RWPE1 (cell line): ENCODE data around the gene GALNT9.

Experiments
- CTCF ChIA-PET: fragments of 350-600 bp; sonication (Branson Sonifier 250); formaldehyde crosslinking; extraction: SDS; loops from one replicate; lab custom pipeline; 2021; lab: Yijun Ruan, JAX
- POLR2A ChIA-PET: fragments of 400-600 bp; formaldehyde crosslinking; extraction: SDS; loops from one replicate; lab custom pipeline; 2020; ENCODE audit warnings: antibody characterized with exemption; ENCODE audit not compliant: low non-redundant PET; lab: Yijun Ruan, JAX
- DNase-seq: peaks from one replicate; pipeline ENCODE4 v3.0.0; 2012; ENCODE audit warnings: low spot score
- H3K27ac ChIP-seq: fragments of 450-650 bp; 2 replicates; pipeline ENCODE4 v1.5.1; 2017
- CTCF ChIP-seq: fragments of 450-650 bp; conservative IDR thresholded peaks from 2 replicates; pipeline ENCODE4 v1.5.1; 2017; ENCODE audit warnings: low read depth, mild to moderate bottlenecking

Gene GALNT9

GRCh38 chr12:132176385-132176919, 152.9 kb downstream of the GALNT9 start:
- CTCF ChIA-PET, result interaction anchor here (0.7 kb wide), 1 partner anchor 13 kb away, joined by 3 read pairs; no protein-coding TSS in a partner anchor
- no peak for DNase-seq
- POLR2A ChIA-PET, result no interaction called here
- TF ChIP-seq CTCF, result no peak
- H3K27ac ChIP-seq, result no peak overlapping the region

DNA sequence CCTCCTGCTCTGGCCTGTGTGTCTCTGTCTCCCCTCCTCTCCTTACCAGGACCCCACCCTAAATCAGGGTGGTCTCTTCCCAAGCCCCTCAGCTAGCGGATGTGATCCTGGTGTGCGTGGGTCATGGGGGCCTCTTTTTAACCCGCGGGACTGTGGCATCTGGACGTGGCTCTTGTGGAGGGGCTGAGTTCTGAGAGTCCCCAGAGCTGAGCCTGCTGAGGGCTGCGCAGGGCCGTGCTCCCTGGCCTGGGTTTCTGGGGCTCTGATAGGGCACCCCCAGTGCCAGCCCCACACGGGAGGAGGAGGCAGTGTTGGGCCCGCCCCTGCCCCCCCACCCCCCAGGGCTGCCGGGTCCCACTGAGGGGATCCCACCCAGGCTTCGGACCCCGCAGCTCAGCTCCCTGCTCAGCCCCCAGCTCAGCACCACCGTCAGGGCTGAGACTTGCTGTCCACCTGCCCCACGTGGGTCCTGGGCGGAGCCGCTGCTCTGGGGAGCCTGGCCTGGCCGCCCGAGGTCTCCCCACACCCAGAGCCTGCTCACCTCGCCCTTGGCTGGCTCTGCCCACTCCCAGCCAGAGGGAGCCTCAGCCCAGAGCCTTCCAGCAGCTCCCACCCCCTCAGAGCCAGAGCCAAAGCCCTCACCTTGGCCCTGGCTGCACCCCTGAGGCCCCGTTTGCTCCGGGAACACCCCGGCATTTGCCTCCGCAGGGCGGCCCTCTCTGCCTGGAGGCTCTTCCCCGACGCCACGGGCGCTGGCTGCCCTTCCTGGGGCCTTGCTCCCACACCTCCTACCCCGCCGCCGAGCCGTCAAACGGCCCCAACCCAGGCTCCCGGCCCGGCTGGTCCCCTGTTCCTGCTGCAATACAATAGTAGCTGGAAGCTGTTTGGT, 153.6 kb downstream of the GALNT9 start:
- ChIA-PET POLR2A (no interaction called here), CTCF (interaction anchor here (0.7 kb wide), 1 partner anchor 13 kb away, joined by 3 read pairs; no protein-coding TSS in a partner anchor)
- H3K27ac ChIP-seq, result no peak overlapping the region
- DNase-seq, result no peak
- TF ChIP-seq CTCF, result no peak

DNA sequence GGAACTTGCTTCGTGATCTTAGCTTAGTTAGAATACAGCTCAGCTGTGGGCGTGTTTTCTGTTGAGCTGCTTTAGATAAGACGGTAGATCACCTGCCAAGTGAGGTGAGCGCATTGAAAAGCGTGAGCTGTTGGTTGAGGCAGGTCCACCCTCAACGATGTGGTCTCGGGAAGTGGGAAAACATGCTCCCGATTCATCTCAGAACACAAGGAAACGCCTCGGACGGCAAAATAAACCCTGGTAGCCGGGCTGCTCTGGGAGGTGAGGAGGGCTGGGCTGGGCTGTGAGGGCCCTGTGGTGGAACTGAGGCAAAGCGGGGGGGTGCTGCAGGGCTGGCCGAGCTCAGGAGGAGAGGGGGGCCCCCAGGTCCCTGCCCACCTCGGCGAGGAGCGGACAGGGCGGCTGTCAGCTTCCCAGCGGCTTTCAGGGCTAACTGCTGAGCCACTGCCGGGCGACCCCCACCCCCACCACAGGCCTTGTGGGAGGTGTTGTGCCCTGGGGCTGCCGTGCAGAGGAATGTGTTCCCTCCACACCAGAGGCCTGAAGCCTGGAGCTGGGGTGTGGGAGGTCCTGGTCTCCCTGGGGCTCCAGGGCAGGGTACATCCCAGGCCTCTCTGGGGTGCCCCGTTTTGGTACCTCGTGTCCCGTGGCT, 154.4 kb downstream of the GALNT9 start:
- CTCF ChIA-PET, result no interaction called here

DNA sequence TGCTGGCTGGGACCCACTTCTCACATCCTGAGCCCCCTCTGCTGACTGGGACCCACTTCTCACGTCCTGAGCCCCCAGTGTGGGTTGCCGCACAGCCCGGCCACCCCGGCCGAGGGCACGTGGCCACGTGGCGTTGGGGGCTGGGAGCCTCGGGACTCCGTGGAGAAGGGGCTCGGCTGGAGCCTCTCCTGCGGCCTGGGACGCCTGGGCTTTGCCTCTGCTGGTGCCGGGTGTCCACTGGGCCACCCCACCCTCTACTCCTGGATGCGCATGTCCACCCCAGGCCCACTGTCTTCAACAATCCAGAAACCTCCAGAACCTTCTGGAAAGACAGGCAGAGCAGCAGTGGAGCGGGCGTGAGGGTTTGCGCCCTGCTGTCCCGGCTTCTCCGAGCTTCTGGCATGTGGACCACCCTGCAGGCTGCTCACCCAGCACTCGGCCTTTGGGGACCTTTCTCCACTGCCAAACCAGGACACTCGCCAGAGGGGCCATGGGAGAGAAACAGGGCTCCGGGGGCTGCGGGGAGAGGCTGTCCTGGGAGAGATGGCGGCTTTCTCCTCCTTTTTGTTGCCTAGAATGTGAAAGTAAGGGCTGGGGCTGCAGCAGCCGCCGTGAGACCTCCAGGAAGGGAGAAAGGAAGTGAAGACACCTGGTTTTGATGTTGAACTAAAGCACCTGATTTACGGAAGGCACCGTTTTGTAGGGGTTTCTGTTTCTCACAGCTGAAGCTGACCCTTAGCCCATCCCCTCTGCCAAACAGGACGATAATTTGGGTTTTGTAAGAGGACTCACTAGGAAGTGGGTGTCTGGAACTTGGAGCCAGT, 155.2 kb downstream of the GALNT9 start:
- DNase-seq, result no peak
- CTCF ChIA-PET, result no interaction called here
- POLR2A ChIA-PET, result no interaction called here

More for the DNA sequence above, 154.4 kb downstream of the GALNT9 start:
- TF ChIP-seq CTCF, result no peak
- no peak overlapping the region for H3K27ac ChIP-seq
- DNase-seq, result no peak
- POLR2A ChIA-PET, result no interaction called here

DNA sequence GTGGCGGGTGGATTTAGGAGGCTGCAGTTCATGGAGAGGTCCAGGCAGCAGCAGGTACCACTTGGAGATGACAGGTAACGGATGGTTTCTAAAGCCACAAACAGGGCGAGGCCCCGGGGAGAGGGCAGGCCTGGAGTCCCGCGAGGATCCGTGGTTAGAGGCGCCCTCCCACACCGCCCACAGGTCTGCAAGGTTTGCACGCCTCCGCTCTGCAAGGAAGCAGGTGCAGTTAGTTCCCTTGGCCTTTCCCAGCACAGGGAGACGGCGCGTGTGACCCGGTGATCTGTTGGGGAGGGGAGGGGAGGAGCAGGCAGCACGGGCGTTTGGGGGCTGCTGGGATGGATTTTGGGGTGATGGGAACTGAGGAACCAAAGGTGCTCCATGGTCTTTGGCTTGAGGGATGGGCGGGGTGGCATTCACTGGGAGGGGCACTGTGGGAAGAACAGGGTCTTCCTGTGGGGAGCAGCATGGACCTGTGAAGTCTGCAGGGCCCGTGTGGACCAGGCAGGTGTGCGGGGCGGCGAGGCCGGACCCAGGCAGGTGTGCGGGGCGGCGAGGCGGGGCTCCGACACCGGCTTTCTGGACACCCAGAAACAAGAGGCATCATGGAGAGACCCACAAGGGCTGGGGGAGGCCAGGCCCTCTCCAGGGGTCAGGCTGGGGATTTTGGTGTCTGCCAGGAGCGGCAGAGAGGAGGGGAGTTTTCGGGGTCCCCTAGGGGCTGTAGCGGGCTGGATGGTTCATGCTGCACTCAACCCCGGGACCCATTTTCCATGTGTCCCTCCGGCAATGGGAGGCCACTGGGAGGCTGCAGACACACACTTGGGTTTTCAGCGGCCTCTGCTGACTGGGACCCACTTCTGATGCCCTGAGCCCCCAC, 156.0 kb downstream of the GALNT9 start:
- CTCF ChIA-PET, result interaction anchor here (0.6 kb wide), 1 partner anchor 183 kb away, joined by 5 read pairs; no protein-coding TSS in a partner anchor

More for the DNA sequence above, 155.2 kb downstream of the GALNT9 start:
- no peak overlapping the region for H3K27ac ChIP-seq
- no peak for TF ChIP-seq CTCF

More for the DNA sequence above, 156.0 kb downstream of the GALNT9 start:
- POLR2A ChIA-PET, result no interaction called here
- no peak overlapping the region for H3K27ac ChIP-seq
- DNase-seq, result no peak
- TF ChIP-seq CTCF, result no peak
